Head of caudate nucleus (tissue), 42 donors: ENCODE data around the gene MFSD6L.

Experiments
- DNase-seq, 42 donors: peaks; one replicate each; pipeline versions ENCODE4 v3.0.0 to v3.0.0-alpha.2; 2020 to 2021; ENCODE audit warnings: mixed read lengths in 7 of 42
- intact Hi-C: fragments of 100-400 bp; cut with DNase I; formaldehyde crosslinking; loops from one replicate; pipeline ENCODE4 v1.15.0; 2022

Gene MFSD6L

DNA sequence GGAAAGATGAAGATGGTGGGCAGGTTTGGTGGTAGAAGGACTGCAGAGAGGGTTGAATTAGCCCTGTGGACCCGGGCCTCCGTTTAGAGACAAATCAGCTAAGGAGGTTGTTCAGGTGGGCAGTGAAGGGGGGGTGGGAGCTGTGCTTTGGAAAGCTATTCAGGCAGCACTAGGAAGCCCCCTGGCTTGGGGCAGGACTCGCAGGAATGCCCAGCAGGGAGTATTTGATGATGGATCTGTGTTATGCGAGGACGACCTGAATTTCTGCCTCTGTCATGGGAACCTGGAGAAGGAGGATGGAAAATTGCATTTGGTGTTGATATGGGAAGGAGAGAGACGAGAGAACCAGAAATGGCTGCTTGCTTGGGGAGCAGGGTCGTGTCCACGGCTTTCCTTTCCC lies 44.3 kb downstream of the MFSD6L start:
- intact Hi-C loops, result no loop called here
- DNase-seq, result peak in 1 of 42 donors; percentile 10

DNA sequence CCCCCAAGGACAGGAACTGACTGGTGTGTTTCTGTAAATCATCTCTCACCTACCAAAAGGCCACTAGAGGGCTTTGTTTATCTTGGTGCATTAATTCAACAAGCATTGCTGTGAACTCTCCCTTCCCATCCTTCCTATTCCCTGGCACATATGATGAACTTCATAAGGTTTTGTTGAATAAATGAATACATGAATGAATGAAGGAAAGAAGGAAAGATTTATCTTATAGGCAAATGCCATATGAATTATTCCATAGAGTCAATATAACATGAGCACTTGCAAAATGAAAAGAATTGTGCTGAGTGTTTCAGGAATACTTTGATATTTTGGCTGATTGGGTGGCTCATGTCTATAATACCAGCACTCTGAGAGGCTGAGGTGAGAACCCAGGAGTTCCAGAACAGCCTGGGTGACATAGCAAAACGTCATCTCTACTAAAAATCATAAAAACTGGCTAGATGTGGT lies 45.2 kb downstream of the MFSD6L start:
- intact Hi-C loops, result no loop called here

DNA sequence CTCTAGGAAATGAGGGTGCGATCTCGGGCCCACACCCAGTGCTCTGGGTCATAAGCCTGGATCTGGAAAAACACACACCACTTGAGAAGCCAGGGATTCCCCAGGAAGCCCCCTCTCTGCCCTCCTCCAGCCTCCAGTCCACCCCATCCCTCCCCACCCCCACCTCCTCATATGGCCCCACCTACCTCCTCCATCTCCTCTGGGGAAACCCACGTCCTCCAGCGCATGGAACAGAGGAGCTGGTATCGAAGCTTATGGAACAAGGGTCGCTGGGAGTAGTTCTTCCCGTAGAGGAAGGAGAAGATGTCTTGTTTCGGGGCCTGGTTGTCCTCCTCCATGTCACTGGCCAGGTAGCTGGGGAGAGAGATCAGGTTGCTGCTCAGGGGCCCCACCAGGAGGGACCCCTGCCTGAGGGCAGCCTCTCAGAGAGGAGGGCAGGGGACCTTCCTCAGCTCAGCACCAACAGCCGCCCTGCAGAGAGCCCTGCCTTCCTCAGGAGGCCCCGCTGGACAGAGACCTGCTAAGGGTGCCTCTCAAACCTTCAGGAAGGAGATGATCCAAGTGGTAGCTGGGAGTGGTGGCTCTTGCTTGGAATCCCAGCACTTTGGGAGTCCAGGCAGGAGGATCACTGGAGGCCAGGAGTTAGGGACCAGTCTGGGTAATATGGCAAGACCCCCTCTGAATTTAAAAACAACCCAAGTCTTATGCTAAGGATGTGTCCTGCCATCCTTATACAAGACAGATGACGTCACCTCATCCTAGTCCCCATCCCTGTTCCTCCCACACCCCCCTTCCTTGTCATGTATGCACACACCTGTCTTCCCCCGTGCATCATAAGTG lies 45.8 kb downstream of the MFSD6L start:
- intact Hi-C loops, result no loop called here
- peak in 4 of 42 donors; percentile 2 to 26 (median 13) for DNase-seq

More for the DNA sequence above, 45.2 kb downstream of the MFSD6L start:
- DNase-seq, result peak in 1 of 42 donors; percentile 20

DNA sequence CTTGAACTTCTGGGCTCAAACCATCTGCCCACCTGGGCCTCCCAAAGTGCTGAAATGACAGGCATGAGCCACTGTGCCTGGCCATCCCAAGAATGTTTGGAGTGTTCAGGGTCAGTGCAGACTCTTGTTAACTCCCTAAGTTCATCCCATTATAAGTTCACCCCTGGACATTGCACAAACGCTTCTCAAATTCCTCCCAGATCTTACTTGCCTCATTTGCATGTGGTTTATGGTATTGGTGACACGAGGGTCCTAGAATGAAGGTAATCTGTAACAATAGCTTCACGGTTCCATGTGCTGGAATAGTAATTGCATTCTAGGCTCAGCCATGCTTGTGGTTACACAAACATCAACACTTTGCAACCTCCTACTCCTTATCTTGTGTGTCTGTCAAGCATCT lies 49.5 kb downstream of the MFSD6L start:
- intact Hi-C loops, result no loop called here
- peak in 2 of 42 donors; percentile 10 to 13 for DNase-seq

DNA sequence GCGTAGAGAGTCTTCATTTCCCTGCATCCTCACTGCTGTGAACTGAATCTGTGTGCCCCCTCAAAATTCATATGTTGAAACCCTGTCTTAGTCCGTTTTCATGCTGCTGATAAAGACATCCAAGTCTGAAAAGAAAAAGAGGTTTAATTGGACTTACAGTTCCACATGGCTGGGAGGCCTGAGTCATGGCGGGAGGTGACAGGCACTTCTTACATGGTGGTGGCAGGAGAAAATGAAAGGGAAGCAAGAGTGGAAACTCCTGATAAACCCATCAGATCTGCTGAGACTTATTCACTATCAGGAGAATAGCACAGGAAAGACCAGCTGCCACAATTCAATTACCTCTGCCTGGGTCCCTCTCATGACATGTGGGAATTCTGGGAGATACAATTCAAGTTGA lies 51.4 kb downstream of the MFSD6L start:
- DNase-seq, result no peak
- intact Hi-C loops, result loop anchor here (2.0 kb wide), 1 partner anchor 337 kb away; no protein-coding TSS in a partner anchor
